HG03521 (cell line): Measurements from ENCODE around the gene CCND1.

Experiments used
- ATAC-seq: cut with Tn5 transposase; IDR thresholded peaks from one replicate; pipeline ENCODE4 v1.9.1; 2021; ENCODE audit warnings: mild to moderate bottlenecking, moderate library complexity; ENCODE audit not compliant: unreplicated experiment

CCND1 gene

GRCh38 chr11:69640995-69641581 lies at the start of gene CCND1:
TSS of gene CCND1 (plus strand) at chr11:69641156. CDS start at chr11:69641314, 158 bp downstream.
- no peak for ATAC-seq

GRCh38 chr11:69592986-69593650 lies 47.8 kb upstream of the CCND1 start:
- no peak for ATAC-seq

GRCh38 chr11:69593851-69594250 lies 47.1 kb upstream of the CCND1 start:
- no peak for ATAC-seq

- ATAC-seq, result no peak
Measured at GRCh38 chr11:69594481-69594880, 46.5 kb upstream of the CCND1 start.

- no peak for ATAC-seq
Measured at GRCh38 chr11:69595805-69596665, 44.9 kb upstream of the CCND1 start.

GRCh38 chr11:69598147-69598546 lies 42.8 kb upstream of the CCND1 start:
- ATAC-seq, result no peak

GRCh38 chr11:69599502-69599901 lies 41.5 kb upstream of the CCND1 start:
- ATAC-seq, result no peak

- no peak for ATAC-seq
Measured at GRCh38 chr11:69600001-69600400, 41.0 kb upstream of the CCND1 start.

- no peak for ATAC-seq
Measured at GRCh38 chr11:69601011-69601975, 39.7 kb upstream of the CCND1 start.

GRCh38 chr11:69603111-69603836 lies 37.7 kb upstream of the CCND1 start:
- no peak for ATAC-seq

GRCh38 chr11:69604055-69604454 lies 36.9 kb upstream of the CCND1 start:
- ATAC-seq, result no peak

- ATAC-seq, result no peak
Measured at GRCh38 chr11:69605737-69606526, 35.0 kb upstream of the CCND1 start.

GRCh38 chr11:69609351-69609750 lies 31.6 kb upstream of the CCND1 start:
- ATAC-seq, result no peak

- ATAC-seq, result no peak
Measured at GRCh38 chr11:69611548-69612526, 29.1 kb upstream of the CCND1 start.

GRCh38 chr11:69613594-69613993 lies 27.4 kb upstream of the CCND1 start:
- no peak for ATAC-seq

GRCh38 chr11:69614085-69614484 lies 26.9 kb upstream of the CCND1 start:
- ATAC-seq, result no peak

- ATAC-seq, result no peak
Measured at GRCh38 chr11:69615545-69616278, 25.2 kb upstream of the CCND1 start.
